GM19397 (cell line): ENCODE data around the gene RGS21.

Experiments used
- ATAC-seq: cut with Tn5 transposase; IDR thresholded peaks from one replicate; pipeline ENCODE4 v1.9.1; 2021; ENCODE audit warnings: mild to moderate bottlenecking, moderate library complexity; ENCODE audit not compliant: unreplicated experiment

RGS21 gene

GRCh38 chr1:192378276-192378675 lies 61.5 kb downstream of the RGS21 start:
- no peak for ATAC-seq

- ATAC-seq = no peak
Observed at GRCh38 chr1:192378878-192379277, 62.1 kb downstream of the RGS21 start.

- no peak for ATAC-seq
Observed at GRCh38 chr1:192379554-192379953, 62.8 kb downstream of the RGS21 start.

DNA sequence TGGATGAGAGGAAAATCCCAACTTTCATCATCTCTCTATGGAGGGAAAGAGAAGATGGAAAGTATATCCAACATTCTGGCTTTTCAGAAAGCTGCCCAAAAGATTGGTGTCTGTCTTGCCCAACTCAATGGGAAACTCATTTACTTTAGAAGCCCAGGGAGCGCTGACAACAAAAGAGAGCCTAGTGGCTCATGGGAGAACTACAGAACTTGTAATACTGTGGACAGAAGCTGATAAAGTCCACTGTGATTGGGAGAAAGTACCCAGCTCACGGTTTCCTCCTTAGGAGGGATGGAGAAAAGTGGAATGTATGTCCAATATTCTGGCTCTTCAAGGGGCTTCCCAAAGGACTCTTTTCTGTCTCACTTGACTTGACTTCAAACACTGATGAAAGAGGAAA lies 66.0 kb downstream of the RGS21 start:
- ATAC-seq = no peak

DNA sequence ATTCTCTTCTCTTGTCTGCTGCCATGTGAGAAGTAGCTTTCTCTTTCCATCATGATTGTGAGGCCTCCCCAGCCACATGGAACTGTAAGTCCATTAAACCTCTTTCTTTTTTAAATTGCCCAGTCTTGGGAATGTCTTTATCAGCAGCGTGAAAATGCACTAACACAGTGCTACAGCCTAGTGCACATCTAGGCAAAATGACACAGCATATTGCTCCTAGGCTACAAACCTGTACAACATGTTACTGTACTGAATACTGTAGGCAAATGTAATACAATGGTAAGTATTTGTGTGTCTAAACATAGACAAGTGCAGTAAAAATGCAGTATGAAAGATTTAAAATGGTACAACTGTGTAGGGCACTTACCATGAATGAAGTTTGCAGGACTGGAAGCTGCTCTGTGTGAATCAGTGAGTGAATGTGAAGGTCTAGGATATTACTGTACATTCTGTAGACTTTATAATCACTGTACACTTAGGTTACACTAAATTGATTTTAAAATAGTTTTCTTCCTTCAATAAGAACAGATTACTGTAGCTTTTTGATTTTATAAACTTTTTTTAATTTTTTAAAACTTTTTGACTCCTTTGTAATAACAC lies 69.4 kb downstream of the RGS21 start:
- ATAC-seq = no peak

DNA sequence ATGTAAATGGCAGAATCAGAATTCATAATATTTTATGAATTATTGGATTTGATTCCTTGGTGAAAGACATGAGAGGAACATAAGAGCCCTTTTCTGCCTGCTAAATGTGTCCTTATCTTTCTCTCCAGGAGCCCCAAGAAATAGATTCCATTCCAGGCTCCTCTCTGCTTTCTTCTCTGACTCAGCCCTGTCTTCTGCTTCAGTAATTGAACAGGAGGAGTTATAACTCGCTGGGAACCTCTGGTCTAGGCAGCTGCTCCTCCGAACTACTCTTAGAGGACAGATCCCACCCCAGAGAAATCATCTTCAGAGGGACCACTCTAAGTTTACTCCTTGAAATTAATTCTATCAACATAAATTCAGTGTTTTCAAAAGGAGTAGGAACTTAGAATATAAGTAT lies 78.4 kb downstream of the RGS21 start:
- no peak for ATAC-seq

- no peak for ATAC-seq
Observed at GRCh38 chr1:192395895-192396294, 79.1 kb downstream of the RGS21 start.

GRCh38 chr1:192399161-192399560 lies 82.4 kb downstream of the RGS21 start:
- ATAC-seq = no peak

- ATAC-seq = no peak
Observed at GRCh38 chr1:192401825-192402224, 85.0 kb downstream of the RGS21 start.

DNA sequence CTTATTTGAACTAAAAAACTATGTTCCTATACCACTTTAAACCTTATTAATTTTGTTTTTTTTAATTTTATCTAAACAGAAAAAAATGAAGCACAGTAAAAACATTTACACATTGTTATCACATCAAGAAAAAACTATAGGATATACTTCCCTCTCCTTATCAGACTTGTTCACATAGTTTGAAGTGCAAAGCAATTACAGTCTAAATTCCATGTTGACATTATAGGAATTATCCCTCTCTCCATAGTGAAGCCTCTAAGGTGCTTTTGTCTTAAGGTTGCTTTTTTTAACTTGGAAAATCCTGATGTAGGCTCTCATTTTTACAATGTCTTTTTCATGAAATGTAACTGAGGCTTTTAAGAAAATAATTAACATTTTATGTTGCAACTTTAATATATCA lies 85.8 kb downstream of the RGS21 start:
- ATAC-seq = no peak

GRCh38 chr1:192407206-192407605 lies 90.4 kb downstream of the RGS21 start:
- ATAC-seq = no peak
